Panc1 (cell line): ENCODE measurements around the gene PIK3R1. TPM values are rescaled to one million over a fixed set of nuclear protein-coding genes. Genes with fewer than 3 reads are reported as not detected.

ENCODE experiments used
- ATAC-seq: fragments of 200-7000 bp; cut with Tn5 transposase; 2 replicates; pipeline ENCODE4 v1.9.1; 2020; ENCODE audit warnings: mild to moderate bottlenecking, moderate library complexity
- BruUV-seq: library from RNA; stranded (reverse); fragments of 400-500 nt; replicated peaks from 2 replicates; lab custom pipeline; 2021; lab: Mats Ljungman, UMichigan
- CTCF ChIA-PET: fragments of 300-600 bp; sonication (Branson Sonifier 250); formaldehyde crosslinking; loops from one replicate; lab custom pipeline; 2022; ENCODE audit warnings: antibody characterized with exemption; lab: Charles Lee
- POLR2A ChIA-PET: fragments of 300-600 bp; sonication (Branson Sonifier 250); formaldehyde crosslinking; loops from one replicate; lab custom pipeline; 2022; ENCODE audit warnings: antibody characterized with exemption; lab: Charles Lee
- DNase-seq: peaks from one replicate; pipeline ENCODE4 v3.0.0-alpha.2; 2010; ENCODE audit warnings: low read depth, low spot score
- H3K27ac ChIP-seq: 2 replicates; pipeline ENCODE4 v1.5.1; 2011; ENCODE audit warnings: mild to moderate bottlenecking, low read length, inconsistent platforms
- H3K27me3 ChIP-seq: fragments of 200-500 bp; sonication (Bioruptor generic); 2 replicates; pipeline ENCODE4 v1.6.0; 2014; ENCODE audit warnings: low read length, inconsistent platforms; ENCODE audit not compliant: control insufficient read depth, insufficient read depth
- H3K36me3 ChIP-seq: fragments of 200-500 bp; sonication (Bioruptor generic); 2 replicates; pipeline ENCODE4 v1.5.1; 2014; ENCODE audit warnings: inconsistent platforms, mild to moderate bottlenecking, low read length, moderate library complexity; ENCODE audit not compliant: control insufficient read depth, insufficient read depth
- H3K4me1 ChIP-seq: 2 replicates; pipeline ENCODE4 v1.5.1; 2011; ENCODE audit warnings: inconsistent platforms, mild to moderate bottlenecking, low read length, moderate library complexity; ENCODE audit not compliant: control insufficient read depth, insufficient read depth
- H3K4me3 ChIP-seq, 2 experiments: 2 replicates each; pipeline ENCODE4 v1.5.1; 2011 to 2012; ENCODE audit warnings: low read depth in 2 of 2, low read length in 2 of 2, mild to moderate bottlenecking in 2 of 2, inconsistent platforms in 1 of 2, moderate library complexity in 1 of 2
- H3K9me3 ChIP-seq: fragments of 200-500 bp; sonication (Bioruptor generic); 2 replicates; pipeline ENCODE4 v1.5.1; 2014; ENCODE audit warnings: low read depth, mild to moderate bottlenecking, inconsistent platforms, low read length, moderate library complexity; ENCODE audit not compliant: control insufficient read depth, insufficient read depth
- CTCF ChIP-seq: fragments of 450-650 bp; IDR thresholded peaks from 2 replicates; pipeline ENCODE4 v1.5.1; 2017; ENCODE audit warnings: mild to moderate bottlenecking
- POLR2AphosphoS5 ChIP-seq: IDR thresholded peaks from 2 replicates; pipeline ENCODE4 v1.6.1; 2012; ENCODE audit warnings: mild to moderate bottlenecking, low read depth, low read length, moderate library complexity
- REST ChIP-seq, 2 experiments: IDR thresholded peaks; 2 replicates each; pipeline ENCODE4 v1.6.1; 2011 to 2012; ENCODE audit warnings: low read depth in 2 of 2, control low read depth in 1 of 2, low read length in 1 of 2, mild to moderate bottlenecking in 1 of 2, moderate library complexity in 1 of 2; ENCODE audit not compliant: insufficient read depth in 1 of 2
- SIN3A ChIP-seq: IDR thresholded peaks from 2 replicates; pipeline ENCODE4 v1.6.1; 2012; ENCODE audit warnings: low read depth, mild to moderate bottlenecking, low read length, moderate library complexity, borderline replicate concordance; ENCODE audit not compliant: insufficient read depth
- TCF7L2 ChIP-seq: IDR thresholded peaks from 2 replicates; pipeline ENCODE4 v1.6.1; 2011; ENCODE audit warnings: mild to moderate bottlenecking, low read depth, low read length, inconsistent platforms
- in situ Hi-C: cut with HindIII; loops from 2 replicates; pipeline ENCODE4 v1.10.0; 2016; ENCODE audit warnings: low sequenced_read_pairs, low pct_unique_long_range_greater_than_20kb
- intact Hi-C: fragments of 100-400 bp; cut with micrococcal nuclease; formaldehyde crosslinking; loops from one replicate; pipeline ENCODE4 v1.10.0; 2022; ENCODE audit not compliant: unreplicated experiment
- total RNA-seq: library from RNA; stranded (reverse); gene quantifications from one replicate; pipeline ENCODE4 v1.2.1, GENCODE V29; 2021; ENCODE audit not compliant: unreplicated experiment

PIK3R1 gene
- total RNA-seq, 1 experiment from 2014 or later = 23.4 TPM

- TF ChIP-seq SIN3A = no peak
- no peak for TF ChIP-seq TCF7L2
- no peak for TF ChIP-seq CTCF
- no peak for TF ChIP-seq POLR2AphosphoS5
- no peak for TF ChIP-seq REST (IDR thresholded peaks at IDR 0.05; ENCODE audit: insufficient read depth in 1 of 2, low read depth in 2 of 2, low read length in 1 of 2)
- ChIA-PET CTCF (no interaction called here), POLR2A (no interaction called here)
- DNase-seq (no peak), ATAC-seq (no peak)
- Histone ChIP-seq H3K36me3 (no peaks in the 10 kb centered on the region), H3K27ac (no peak overlapping the region), H3K27me3 (no peaks in the 10 kb centered on the region), H3K4me1 (no peaks in the 10 kb centered on the region), H3K9me3 (no peaks in the 10 kb centered on the region), H3K4me3 (no peak overlapping the region)
- intact Hi-C loops = no loop called here
- no TSS peak for BruUV-seq
- in situ Hi-C loops = no loop called here
These were observed 22.0 kb upstream of the PIK3R1 start for GRCh38 chr5:68193481-68194036.

- ChIA-PET CTCF (no interaction called here), POLR2A (no interaction called here)
- Histone ChIP-seq H3K4me3 (no peak overlapping the region), H3K4me1 (no peaks in the 10 kb centered on the region), H3K9me3 (no peaks in the 10 kb centered on the region), H3K27ac (no peak overlapping the region), H3K36me3 (no peaks in the 10 kb centered on the region), H3K27me3 (no peaks in the 10 kb centered on the region)
- in situ Hi-C loops = no loop called here
- ATAC-seq = no peak
- TF ChIP-seq CTCF = no peak
- no peak for TF ChIP-seq TCF7L2
- TF ChIP-seq POLR2AphosphoS5 = no peak
- TF ChIP-seq REST (IDR thresholded peaks at IDR 0.05; ENCODE audit: insufficient read depth in 1 of 2, low read depth in 2 of 2, low read length in 1 of 2) = no peak
- no peak for TF ChIP-seq SIN3A
- no peak for DNase-seq
- intact Hi-C loops = no loop called here
- no TSS peak for BruUV-seq
These were observed 21.2 kb upstream of the PIK3R1 start for GRCh38 chr5:68194386-68194785.
